DOHH2 (cell line): ENCODE results near the gene TRPM3.

Experiments used
- EZH2phosphoT487 ChIP-seq: fragments of 200-600 bp; sonication (generic); IDR thresholded peaks from 2 replicates; pipeline ENCODE4 v1.6.1; 2017; ENCODE audit warnings: borderline replicate concordance, mild to moderate bottlenecking, antibody characterized with exemption, low read length, moderate library complexity, mixed read lengths
- TF ChIP-seq, protein P1 (sequence below): fragments of 200-600 bp; sonication (generic); IDR thresholded peaks from one replicate; pipeline ENCODE4 v1.5.1; 2014; ENCODE audit warnings: antibody characterized with exemption, mild to moderate bottlenecking, low read depth, low read length; ENCODE audit not compliant: poor library complexity, severe bottlenecking

- TF ChIP-seq, protein P1, sequence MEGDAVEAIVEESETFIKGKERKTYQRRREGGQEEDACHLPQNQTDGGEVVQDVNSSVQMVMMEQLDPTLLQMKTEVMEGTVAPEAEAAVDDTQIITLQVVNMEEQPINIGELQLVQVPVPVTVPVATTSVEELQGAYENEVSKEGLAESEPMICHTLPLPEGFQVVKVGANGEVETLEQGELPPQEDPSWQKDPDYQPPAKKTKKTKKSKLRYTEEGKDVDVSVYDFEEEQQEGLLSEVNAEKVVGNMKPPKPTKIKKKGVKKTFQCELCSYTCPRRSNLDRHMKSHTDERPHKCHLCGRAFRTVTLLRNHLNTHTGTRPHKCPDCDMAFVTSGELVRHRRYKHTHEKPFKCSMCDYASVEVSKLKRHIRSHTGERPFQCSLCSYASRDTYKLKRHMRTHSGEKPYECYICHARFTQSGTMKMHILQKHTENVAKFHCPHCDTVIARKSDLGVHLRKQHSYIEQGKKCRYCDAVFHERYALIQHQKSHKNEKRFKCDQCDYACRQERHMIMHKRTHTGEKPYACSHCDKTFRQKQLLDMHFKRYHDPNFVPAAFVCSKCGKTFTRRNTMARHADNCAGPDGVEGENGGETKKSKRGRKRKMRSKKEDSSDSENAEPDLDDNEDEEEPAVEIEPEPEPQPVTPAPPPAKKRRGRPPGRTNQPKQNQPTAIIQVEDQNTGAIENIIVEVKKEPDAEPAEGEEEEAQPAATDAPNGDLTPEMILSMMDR = no peak
- TF ChIP-seq EZH2phosphoT487 = no peak
Measured at GRCh38 chr9:70672161-70672649, 449.2 kb downstream of the TRPM3 start.
